Fibroblast of lung (primary cell): ENCODE measurements around the gene SFSWAP. TPM values are rescaled to one million over a fixed set of nuclear protein-coding genes. Genes with fewer than 3 reads are reported as not detected.

ENCODE experiments used
- DNase-seq, 2 donors: peaks; one replicate each; pipeline versions ENCODE4 v3.0.0 to v3.0.0-alpha.2; 2010; ENCODE audit warnings: low read depth in 2 of 2
- H2AFZ ChIP-seq: 2 replicates; pipeline ENCODE4 v1.5.1; 2012; ENCODE audit warnings: low read length, control low read depth, inconsistent platforms
- H3K27ac ChIP-seq: 2 replicates; pipeline ENCODE4 v1.5.1; 2011; ENCODE audit warnings: low read length, control low read depth; ENCODE audit not compliant: insufficient read depth
- H3K27me3 ChIP-seq: 2 replicates; pipeline ENCODE4 v1.5.1; 2011; ENCODE audit warnings: mild to moderate bottlenecking, low read length; ENCODE audit not compliant: control insufficient read depth, insufficient read depth
- H3K36me3 ChIP-seq: 2 replicates; pipeline ENCODE4 v1.5.1; 2011; ENCODE audit warnings: low read length; ENCODE audit not compliant: control insufficient read depth, insufficient read depth
- H3K4me1 ChIP-seq: 2 replicates; pipeline ENCODE4 v1.5.1; 2011; ENCODE audit warnings: low read length; ENCODE audit not compliant: control insufficient read depth, insufficient read depth; ENCODE audit errors: extremely low read depth
- H3K4me2 ChIP-seq: 2 replicates; pipeline ENCODE4 v1.5.1; 2011; ENCODE audit warnings: low read length, control low read depth; ENCODE audit not compliant: insufficient read depth; ENCODE audit errors: extremely low read depth
- H3K4me3 ChIP-seq, 4 experiments: fragments of 200-600 bp in 1 of 4; sonication (generic) in 1 of 4; replicated peaks in 1 of 4; 2 replicates each; pipeline ENCODE4 v1.5.1; 2011 to 2016; ENCODE audit warnings: low read length in 4 of 4, low read depth in 3 of 4, mild to moderate bottlenecking in 3 of 4, control low read depth in 2 of 4, inconsistent platforms in 1 of 4, mixed read lengths in 1 of 4; ENCODE audit not compliant: insufficient read depth in 1 of 4; ENCODE audit errors: control extremely low read depth in 1 of 4
- H3K79me2 ChIP-seq: 2 replicates; pipeline ENCODE4 v1.5.1; 2012; ENCODE audit warnings: mild to moderate bottlenecking, low read length, inconsistent platforms; ENCODE audit not compliant: control insufficient read depth, insufficient read depth
- H3K9ac ChIP-seq: 2 replicates; pipeline ENCODE4 v1.5.1; 2011; ENCODE audit warnings: mild to moderate bottlenecking, low read length, control low read depth; ENCODE audit not compliant: insufficient read depth
- H3K9me3 ChIP-seq: 2 replicates; pipeline ENCODE4 v1.5.1; 2012; ENCODE audit warnings: low read depth, low read length; ENCODE audit not compliant: control insufficient read depth, insufficient read depth
- H4K20me1 ChIP-seq: 2 replicates; pipeline ENCODE4 v1.5.1; 2011; ENCODE audit warnings: low read length; ENCODE audit not compliant: control insufficient read depth, insufficient read depth; ENCODE audit errors: extremely low read depth
- CTCF ChIP-seq, 2 donors: IDR thresholded peaks in 1 of 2; conservative IDR thresholded peaks in 1 of 2; 1 replicate in 1 of 2; 2 replicates in 1 of 2; pipeline ENCODE4 v1.5.1; 2011 to 2012; ENCODE audit warnings: low read length in 2 of 2, control low read depth in 1 of 2, inconsistent platforms in 1 of 2, low read depth in 1 of 2, mild to moderate bottlenecking in 1 of 2
- EZH2 ChIP-seq: IDR thresholded peaks from 2 replicates; pipeline ENCODE4 v1.5.1; 2012; ENCODE audit warnings: low read length, control low read depth, mild to moderate bottlenecking; ENCODE audit errors: missing control alignments
- polyA plus RNA-seq, 2 donors: library from polyadenylated mRNA; depleted of rRNA in 1 of 2; stranded (reverse) in 1 of 2; unstranded in 1 of 2; fragments of >200 nt; gene quantifications; 2 replicates each; pipeline ENCODE4 v1.2.1, GENCODE V29; 2011 to 2012; ENCODE audit warnings: missing spikeins in 1 of 2
- total RNA-seq: library from RNA; depleted of rRNA; stranded (reverse); fragments of >200 nt; gene quantifications from 2 replicates; pipeline ENCODE4 v1.2.1, GENCODE V29; 2014

SFSWAP gene
- total and polyA plus RNA-seq, 2 donors (not counting 1 experiment from before 2014, with no cell fraction given): 9.9 to 23.3 TPM

DNA sequence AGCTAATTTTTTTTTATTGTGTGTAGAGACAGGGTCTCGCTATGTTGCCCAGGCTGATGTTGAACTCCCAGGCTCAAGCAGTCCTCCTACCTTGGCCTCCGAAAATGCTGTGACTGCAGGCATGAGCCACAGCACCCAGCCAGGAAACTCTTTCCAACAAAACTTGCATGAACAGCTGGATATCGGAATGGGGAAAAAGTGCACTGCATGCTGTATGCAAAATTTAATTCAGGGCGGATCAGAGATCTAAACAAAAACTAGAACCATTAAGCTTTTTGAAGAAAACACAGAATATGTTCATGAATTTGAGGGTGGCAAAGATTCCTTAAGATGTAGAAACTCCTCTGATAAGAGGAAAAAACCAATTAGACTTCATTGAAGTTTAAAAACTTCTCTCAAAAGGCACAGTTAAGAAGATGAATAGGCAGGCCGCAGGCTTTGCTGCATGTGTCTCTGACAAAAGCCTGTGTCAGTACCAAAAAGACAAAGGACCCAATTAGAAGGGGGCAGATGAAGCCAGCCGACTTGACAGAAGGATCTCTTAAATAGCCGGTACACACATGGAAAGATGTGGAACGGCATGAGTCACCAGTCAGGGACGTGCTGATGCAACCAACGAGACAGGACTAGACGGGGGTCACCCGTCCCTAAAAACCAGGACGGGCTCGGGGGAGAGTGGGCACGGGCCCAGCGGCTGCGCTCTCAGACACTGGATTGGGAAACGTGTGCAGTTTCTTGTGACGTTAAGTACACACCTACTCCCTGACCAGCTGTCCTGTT is 82.5 kb downstream of the SFSWAP start:
- no peaks in the 10 kb centered on the region for H3K4me1 ChIP-seq
- no peak overlapping the region for H3K27ac ChIP-seq
- no peaks in the 10 kb centered on the region for H3K79me2 ChIP-seq
- H3K4me2 ChIP-seq: no peak overlapping the region
- H3K4me3 ChIP-seq: no peak overlapping the region
- DNase-seq: peak in 1 of 2 donors; percentile 88
- H2AFZ ChIP-seq: no peak overlapping the region
- no peaks in the 10 kb centered on the region for H4K20me1 ChIP-seq
- no peak for TF ChIP-seq CTCF (conservative IDR thresholded peaks at IDR 0.05 in 1 of 2, IDR thresholded peaks at IDR 0.05 in 1 of 2; ENCODE audit: low read depth in 1 of 2, low read length in 2 of 2)
- no peak for TF ChIP-seq EZH2
- peaks cover 12% of the 10 kb centered on the region for H3K36me3 ChIP-seq
- no peak overlapping the region for H3K9ac ChIP-seq
- no peaks in the 10 kb centered on the region for H3K9me3 ChIP-seq
- H3K27me3 ChIP-seq: no peaks in the 10 kb centered on the region

DNA sequence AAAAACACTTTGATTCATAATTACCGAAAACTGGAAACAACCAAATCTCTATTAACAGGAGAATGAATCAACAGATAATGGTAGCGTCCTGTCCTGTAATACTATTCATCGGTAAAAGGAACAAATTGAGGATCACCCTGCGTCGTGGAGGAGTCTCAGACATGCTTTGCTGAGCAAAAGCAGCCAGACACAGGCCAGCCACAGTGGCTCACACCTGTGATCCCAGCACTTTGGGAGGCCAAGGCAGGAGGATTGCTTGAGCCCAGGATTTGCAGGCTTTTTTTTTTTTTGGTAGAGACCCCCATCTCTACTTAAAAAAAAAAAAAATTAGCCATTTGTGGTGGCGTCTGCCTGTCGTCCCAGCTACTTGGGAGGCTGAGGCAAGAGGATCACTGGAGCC is 83.2 kb downstream of the SFSWAP start:
- no peak overlapping the region for H3K4me3 ChIP-seq
- DNase-seq: no peak
- H3K9ac ChIP-seq: no peak overlapping the region
- H3K9me3 ChIP-seq: no peaks in the 10 kb centered on the region
- no peaks in the 10 kb centered on the region for H3K27me3 ChIP-seq
- peaks cover 11% of the 10 kb centered on the region for H3K36me3 ChIP-seq
- no peak for TF ChIP-seq CTCF (conservative IDR thresholded peaks at IDR 0.05 in 1 of 2, IDR thresholded peaks at IDR 0.05 in 1 of 2; ENCODE audit: low read depth in 1 of 2, low read length in 2 of 2)
- TF ChIP-seq EZH2: no peak
- no peaks in the 10 kb centered on the region for H3K79me2 ChIP-seq
- H3K27ac ChIP-seq: no peak overlapping the region
- no peaks in the 10 kb centered on the region for H3K4me1 ChIP-seq
- no peaks in the 10 kb centered on the region for H4K20me1 ChIP-seq
- H2AFZ ChIP-seq: no peak overlapping the region
- H3K4me2 ChIP-seq: no peak overlapping the region

DNA sequence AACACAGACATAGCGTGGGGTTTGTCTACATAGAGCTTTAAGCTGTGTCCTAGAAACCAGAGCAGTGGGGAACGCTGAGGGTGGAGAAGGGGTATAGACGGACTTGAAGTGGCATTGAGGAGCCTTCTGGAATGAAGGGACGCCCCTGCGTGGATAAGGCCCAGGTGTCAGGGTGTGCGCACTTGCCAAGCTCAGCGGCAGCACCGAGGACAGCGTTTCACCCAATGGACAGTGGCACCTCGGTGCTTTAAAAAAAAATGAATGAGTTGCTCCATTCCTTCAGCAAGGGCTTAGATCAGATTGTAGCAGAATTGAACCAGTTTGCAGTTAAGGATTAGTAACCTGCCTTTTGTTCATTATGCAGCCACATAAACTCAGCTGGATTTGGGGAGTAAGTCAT is 83.7 kb downstream of the SFSWAP start:
- H3K27ac ChIP-seq: no peak overlapping the region
- H3K9me3 ChIP-seq: no peaks in the 10 kb centered on the region
- H4K20me1 ChIP-seq: no peaks in the 10 kb centered on the region
- H3K27me3 ChIP-seq: no peaks in the 10 kb centered on the region
- H3K36me3 ChIP-seq: peaks cover 11% of the 10 kb centered on the region
- DNase-seq: no peak
- no peak overlapping the region for H3K4me3 ChIP-seq
- H3K9ac ChIP-seq: no peak overlapping the region
- H3K79me2 ChIP-seq: no peaks in the 10 kb centered on the region
- TF ChIP-seq CTCF (conservative IDR thresholded peaks at IDR 0.05 in 1 of 2, IDR thresholded peaks at IDR 0.05 in 1 of 2; ENCODE audit: low read depth in 1 of 2, low read length in 2 of 2) (no peak), EZH2 (no peak)
- no peak overlapping the region for H2AFZ ChIP-seq
- no peaks in the 10 kb centered on the region for H3K4me1 ChIP-seq
- no peak overlapping the region for H3K4me2 ChIP-seq
